OCI-LY7 (cell line): ENCODE results near the gene CGNL1.

Source experiments
- CTCF ChIP-seq: fragments of 200-600 bp; sonication (generic); conservative IDR thresholded peaks from 2 replicates; pipeline ENCODE4 v1.5.1; 2014; ENCODE audit warnings: mild to moderate bottlenecking, antibody characterized with exemption, low read length, moderate library complexity, mixed read lengths
- EZH2phosphoT487 ChIP-seq: fragments of 200-600 bp; sonication (generic); IDR thresholded peaks from 2 replicates; pipeline ENCODE4 v1.6.1; 2018; ENCODE audit warnings: low read depth, borderline replicate concordance, mild to moderate bottlenecking, mixed run types, antibody characterized with exemption, low read length, moderate library complexity, mixed read lengths

DNA sequence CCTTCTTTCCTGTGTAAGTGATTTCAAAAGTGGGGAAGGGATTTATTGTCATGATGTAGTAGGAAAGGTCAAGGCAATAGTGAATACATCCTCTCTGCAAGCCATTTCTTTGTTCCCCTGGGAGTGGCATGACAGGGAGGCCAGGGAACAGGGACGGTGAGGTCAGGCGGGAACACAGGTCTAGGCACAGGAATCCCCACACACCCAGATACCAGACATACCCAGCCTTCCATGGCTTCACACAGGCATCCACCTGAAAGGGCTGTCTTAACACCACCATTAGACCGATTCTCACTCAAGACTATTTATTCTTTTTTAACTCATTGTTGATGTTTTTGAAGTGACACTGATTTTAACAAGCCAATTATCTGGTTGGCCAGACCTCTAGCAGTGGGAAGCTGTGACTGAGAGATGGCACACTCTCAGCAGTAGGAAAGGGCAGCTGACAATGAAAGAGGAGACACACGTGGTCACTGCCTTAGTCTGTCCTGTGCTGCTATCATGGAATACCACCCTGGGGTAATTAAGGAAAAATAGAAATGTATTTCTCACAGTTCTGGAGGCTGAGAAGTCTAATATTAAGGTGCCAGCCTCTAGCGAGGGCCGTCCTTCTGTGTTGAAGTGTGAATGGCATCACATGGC lies 140.8 kb downstream of the CGNL1 start:
- TF ChIP-seq CTCF (no peak), EZH2phosphoT487 (no peak)
